HL-60/S4 (cell line): ENCODE data around the gene MT1X.

Source experiments
- in situ Hi-C: fragments of 300-500 bp; cut with MboI; formaldehyde crosslinking; loops from 2 replicates; pipeline ENCODE4 v1.14.3; 2022; ENCODE audit warnings: low sequenced_read_pairs

Gene MT1X

DNA sequence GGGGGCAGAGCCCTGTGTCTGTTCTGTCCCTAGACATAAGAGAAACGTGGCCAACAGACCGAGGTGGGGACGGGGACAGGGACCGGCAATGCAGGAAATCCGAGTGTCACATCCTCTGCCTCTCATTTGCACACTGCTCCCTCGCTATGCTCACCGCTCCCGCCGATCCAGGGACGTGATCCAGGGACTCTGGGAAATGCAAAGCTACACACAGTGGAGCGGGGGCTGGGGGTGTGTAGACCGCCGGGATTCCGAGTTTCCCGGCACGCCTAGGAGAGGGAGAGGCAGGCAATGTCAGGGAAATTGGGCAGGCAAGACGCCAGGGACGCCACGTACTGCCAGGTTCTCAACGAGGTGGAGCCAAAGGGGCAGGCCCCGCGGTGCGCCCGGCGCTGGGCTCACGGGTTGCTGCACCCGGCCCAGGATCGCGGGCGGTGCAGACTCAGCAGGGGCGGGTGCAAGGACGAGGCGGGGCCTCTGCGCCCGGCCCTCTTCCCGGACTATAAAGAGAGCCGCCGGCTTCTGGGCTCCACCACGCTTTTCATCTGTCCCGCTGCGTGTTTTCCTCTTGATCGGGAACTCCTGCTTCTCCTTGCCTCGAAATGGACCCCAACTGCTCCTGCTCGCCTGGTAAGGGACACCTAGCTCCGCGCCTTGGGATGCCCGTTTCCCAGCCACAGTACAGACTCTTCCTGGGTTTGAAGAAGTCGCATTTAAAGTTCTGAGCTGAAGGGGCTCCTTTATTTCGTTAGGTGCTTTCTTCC lies at the start of gene MT1X:
Gene MT1X (plus strand): TSS at position 532 of the 764 bp plus-strand sequence. CDS start 71 bp downstream, at position 603.
- in situ Hi-C loops = loop anchor here (10.0 kb wide), 1 partner anchor 77 kb away; the partner anchor contains the start of gene MT2A

DNA sequence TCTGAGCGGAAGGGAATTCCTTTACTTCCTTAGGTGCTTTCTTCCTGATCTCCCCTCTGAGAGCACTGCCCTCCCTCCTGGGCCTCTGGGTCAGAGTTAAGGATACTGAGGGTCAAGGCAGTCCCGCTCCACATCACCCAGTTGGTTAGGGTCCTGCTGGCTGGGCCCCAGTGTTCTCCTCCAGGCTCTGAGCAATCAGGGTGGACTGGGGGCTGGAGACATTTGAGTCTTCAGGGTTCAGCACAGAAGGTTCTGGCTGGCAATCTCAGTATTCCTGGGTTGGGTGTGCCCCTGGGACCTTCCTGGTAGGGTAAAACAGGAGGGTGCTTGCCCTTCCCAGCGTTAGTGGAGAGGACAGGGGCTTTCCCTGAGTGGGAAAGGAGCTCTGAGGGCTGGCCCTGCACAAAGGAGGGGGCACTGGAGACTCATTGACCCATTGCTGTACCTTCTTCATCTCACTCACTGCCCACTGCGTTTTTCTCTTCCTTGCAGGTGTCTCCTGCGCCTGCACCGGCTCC lies 49.4 kb upstream of the MT1X start:
- in situ Hi-C loops = no loop called here

GRCh38 chr16:56633535-56633934 lies 48.7 kb upstream of the MT1X start:
- in situ Hi-C loops = no loop called here

- in situ Hi-C loops = no loop called here
These were observed 47.4 kb upstream of the MT1X start for GRCh38 chr16:56634715-56635440.

DNA sequence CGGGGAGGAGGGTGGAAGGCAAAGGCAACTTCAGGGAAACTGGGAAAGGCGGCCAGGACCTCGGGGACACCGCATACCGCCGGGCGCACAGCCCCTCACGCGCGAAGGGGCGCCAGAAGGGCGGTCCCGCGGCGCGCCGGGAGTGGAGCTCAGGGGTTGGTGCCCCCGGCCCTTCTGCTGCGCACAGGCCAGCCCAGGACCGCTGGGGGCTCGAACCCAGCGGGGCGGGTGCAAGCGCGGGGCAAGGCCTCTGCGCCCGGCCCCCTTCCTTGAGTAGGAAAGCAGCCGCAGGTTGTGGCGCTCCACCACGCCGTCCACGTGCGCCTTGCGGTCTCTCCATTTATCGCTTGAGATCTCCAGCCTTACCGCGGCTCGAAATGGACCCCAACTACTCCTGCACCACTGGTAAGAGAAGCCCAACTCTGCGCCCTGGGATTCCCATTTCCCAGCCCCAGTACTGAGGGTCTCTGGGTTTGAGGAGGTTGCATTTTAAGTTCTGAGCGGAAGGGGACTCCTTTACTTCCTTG lies 46.8 kb upstream of the MT1X start:
- in situ Hi-C loops = no loop called here

- in situ Hi-C loops = no loop called here
These were observed 45.5 kb upstream of the MT1X start for GRCh38 chr16:56636616-56637413.

DNA sequence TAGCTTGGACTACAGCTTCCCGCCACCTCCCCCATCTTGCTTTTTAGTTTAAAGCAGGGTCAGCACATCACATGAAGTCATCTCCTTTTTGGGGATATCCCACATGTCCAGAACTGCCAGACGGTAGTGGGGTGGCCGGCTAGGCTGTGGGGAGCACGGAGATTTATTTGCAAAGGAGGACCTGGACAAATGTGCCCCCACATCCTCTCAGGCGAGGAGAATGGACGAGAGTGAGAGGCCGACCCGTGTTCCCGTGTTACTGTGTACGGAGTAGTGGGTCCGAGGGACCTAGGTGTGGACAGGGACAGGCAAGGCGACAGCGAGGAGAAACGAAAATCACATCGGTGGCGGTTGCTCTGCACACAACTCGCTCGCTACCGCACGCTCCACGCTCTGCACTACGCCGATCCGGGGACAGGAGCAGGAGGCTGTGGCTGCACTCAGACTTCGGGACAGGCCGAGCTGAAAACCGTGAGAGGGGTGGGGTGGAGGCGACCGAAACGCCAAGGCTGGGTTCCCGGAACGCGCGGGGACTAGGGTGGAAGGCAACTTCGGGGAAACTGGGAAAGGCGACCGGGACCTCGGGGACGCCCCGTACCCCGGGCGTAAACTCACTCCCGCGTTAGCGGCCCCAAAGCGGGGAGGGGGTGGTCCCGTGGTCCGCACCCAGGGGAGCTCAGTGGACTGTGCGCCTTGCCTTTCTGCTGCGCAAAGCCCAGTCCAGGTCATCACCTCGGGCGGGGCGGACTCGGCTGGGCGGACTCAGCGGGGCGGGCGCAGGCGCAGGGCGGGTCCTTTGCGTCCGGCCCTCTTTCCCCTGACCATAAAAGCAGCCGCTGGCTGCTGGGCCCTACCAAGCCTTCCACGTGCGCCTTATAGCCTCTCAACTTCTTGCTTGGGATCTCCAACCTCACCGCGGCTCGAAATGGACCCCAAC lies 44.2 kb upstream of the MT1X start, which contains the start of gene MT1A:
Gene MT1A (plus strand): TSS at position 853 of the 937 bp plus-strand sequence. CDS start 73 bp downstream, at position 926.
- in situ Hi-C loops = no loop called here

DNA sequence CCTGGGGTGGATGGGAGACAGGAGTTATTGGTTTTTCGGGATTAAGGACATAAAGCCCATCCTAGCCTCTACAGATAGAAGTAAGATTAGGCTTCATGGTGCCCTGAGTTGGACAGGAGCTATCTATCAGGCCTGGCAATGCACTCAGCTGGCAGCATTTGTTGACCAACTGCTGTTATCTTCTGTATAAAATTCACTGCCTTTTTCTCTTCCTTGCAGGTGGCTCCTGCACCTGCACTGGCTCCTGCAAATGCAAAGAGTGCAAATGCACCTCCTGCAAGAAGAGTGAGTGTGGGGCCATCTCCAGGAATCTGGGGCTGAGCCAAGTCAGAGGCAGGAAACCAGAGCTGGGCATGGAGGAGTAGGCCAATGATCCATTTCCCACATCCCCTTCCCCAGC lies 43.2 kb upstream of the MT1X start:
- in situ Hi-C loops = no loop called here

DNA sequence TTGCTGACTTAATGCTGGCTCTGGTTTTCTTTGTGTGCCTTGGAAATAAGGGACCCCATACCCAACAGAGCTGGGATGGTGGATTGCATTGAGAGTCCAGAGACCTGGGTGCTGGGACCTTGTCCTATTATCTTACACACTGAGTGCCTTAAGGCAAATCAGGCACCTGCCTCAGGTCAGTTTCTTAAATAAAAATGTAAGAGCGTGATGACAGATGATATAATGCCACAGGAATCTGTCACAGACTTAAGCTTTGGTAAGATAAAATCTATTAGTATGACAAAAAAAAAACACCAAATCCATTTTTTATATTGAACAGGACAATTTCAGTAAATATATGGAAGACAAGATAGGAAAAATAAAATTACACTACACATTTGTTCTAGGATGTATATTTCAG lies 42.2 kb upstream of the MT1X start:
- in situ Hi-C loops = no loop called here

GRCh38 chr16:56641166-56641565 lies 41.1 kb upstream of the MT1X start:
- in situ Hi-C loops = no loop called here

DNA sequence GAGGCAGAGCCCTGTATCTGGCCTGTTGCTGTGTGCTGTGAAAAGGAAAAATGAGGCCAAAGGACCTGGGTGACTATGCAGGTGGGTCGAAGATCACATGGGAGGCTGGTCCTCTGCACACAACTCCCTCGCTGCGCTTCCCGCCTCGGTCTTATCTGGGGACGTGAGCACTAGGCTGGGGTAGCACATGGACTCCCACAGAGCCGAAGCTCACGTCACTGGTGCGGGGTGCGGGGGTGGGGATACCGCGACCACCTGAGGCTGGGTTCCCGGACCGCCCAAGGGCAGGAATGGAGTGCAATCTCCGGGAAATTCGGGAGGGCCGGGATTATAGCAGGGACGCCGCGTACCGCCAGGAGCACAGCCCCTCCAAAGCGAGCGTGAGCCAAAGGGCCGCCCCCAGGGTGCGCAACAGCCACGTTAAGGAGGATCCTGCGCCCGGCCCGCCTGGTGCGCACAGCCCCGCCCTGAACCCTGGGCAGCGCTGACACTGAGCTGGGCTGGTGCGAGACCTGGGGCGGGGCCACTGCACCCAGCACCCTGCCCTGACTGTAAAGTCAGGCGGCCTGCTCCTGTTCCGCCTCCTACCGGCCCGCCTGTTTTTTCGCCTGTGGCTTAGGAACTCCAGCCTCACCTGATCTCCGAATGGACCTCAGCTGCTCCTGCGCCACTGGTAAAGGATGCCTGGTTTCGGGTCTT lies 39.0 kb upstream of the MT1X start:
- in situ Hi-C loops = no loop called here

GRCh38 chr16:56643833-56644232 lies 38.4 kb upstream of the MT1X start:
- in situ Hi-C loops = no loop called here

DNA sequence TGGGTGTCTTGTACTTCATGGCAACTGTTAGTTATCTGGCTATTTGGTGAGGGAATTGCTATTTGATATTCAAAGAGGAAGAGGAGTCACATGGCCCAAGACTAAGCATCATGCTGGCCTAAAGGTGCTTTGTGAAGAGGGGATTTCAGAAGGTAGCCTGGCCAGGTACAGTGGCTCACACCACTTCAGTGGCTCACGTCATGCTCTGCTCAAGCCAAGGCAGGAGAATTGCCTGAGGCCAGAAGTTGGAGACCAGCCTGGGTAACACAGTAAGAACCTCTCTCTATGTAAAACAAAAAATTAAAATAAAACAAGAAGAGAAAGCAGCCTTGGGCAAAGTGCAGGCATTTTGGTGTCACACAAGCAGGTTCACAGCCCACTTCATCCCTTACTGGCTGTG lies 37.0 kb upstream of the MT1X start:
- in situ Hi-C loops = no loop called here

DNA sequence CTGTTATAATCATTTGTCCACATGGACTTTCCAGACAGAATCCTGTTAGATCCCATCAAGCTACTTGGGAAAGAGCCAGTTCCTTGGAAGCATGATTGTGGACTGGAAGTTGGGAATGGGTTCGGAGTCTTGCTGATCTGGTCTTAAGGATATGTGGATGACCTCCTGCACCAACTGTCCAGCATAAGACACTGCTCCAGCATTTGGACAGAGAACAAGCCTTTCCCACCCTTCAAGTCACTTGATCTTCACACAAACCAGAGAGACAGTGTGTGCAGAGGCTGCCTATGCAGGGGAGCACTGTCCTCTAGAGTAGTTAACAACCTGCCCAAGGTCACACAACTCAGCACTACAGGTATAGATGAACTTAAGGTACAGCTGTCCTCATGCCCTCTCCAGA lies 36.4 kb upstream of the MT1X start:
- in situ Hi-C loops = no loop called here

GRCh38 chr16:56647641-56648431 lies 34.4 kb upstream of the MT1X start:
- in situ Hi-C loops = no loop called here

DNA sequence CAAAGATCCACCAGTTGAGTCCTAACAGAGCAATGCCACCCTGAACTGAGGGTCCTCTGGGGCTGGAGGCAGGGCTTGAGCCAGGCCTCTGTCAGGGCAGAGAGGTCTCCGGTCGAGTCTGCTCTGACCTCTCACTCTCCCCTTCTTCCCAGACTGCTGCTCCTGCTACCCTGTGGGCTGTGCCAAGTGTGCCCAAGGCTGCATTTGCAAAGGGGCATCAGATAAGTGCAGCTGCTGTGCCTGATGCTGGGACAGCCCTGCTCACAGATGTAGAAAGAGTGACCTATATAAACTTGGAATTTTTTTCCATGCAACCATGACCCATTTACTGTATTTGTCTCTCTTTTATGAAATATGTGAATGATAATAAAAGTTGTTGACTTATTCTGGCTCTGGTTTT lies 33.0 kb upstream of the MT1X start:
- in situ Hi-C loops = no loop called here

- in situ Hi-C loops = no loop called here
These were observed 32.5 kb upstream of the MT1X start for GRCh38 chr16:56649820-56650219.

GRCh38 chr16:56651586-56651985 lies 30.7 kb upstream of the MT1X start, which contains the start of gene MT1B:
Gene MT1B, plus strand, starts transcription at chr16:56651886. Its CDS starts 68 bp downstream, at chr16:56651954.
- in situ Hi-C loops = no loop called here
